ENCODE data around the gene NTPCR.
"Not testable (repeated sequence)": the region's sequence is repeated elsewhere in the genome, so short reads cannot be mapped to it uniquely, and the experiment has no call there.

The NTPCR gene

GRCh38 chr1:232987046-232987773 lies 36.8 kb downstream of the NTPCR start:
- no peak for DNase-seq

DNA sequence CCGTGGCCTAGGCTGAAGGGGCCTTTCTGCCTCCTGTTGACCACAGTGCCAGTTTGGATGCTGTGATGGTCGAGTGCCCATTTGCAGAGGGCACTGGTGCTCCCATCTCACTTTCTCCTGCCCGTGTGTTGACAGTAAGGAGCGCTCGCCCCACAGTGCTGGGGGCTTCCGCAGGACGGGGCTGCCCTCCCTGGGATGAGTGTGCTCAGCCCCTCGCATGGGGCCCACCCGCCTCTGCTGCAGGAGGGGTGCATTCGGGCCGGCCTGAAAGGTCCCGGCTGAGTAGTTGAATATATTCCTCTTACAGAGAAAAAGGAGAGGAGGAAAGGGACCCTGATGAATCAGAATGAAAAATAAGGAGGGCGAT lies 37.3 kb downstream of the NTPCR start:
- DNase-seq, result no peak

DNA sequence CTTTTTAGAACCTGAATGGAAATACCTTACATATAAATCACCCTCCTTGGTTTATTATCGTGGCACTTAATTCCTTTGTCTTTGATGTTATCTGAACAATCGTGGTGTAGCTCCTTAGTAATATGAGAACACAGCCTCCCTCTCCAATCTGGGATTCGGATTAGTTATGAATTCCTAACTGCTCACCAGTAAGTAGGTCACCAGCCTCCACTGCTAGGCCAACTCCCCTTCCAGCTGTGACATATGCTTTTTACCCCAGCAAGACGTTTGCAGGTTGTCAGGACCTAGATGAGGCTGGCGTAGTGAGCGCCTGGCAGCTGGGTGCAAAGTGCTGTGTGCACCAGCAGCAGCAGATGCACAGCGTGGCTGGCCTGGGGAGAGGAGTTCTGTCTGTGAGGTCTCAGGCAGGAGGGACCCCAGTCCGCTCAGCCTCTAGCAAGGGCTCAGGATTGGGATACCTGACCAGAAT lies 38.2 kb downstream of the NTPCR start:
- no peak for DNase-seq

GRCh38 chr1:232990176-232991128 lies 40.0 kb downstream of the NTPCR start:
- DNase-seq, result no peak

DNA sequence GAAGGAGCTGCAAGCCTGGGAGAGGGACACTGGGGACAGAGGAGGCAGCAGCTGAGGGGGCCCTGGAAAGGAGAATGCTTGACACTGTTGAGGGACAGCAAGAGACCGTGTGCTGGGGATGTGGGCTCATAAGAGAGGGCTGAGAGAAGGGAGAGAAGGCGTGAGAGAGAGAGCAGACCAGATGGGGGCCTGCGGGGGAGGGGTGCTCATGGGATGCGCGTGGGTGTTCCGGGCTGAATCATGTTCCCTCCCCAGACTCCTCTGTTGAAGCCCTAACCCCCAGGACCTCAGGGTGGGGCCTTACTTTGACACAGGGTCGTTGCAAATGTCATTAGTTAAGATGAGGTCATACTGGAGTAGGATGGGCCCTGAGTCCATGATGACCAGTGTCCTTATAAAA lies 40.8 kb downstream of the NTPCR start:
- DNase-seq, result no peak

- no peak for DNase-seq
These were observed 41.8 kb downstream of the NTPCR start for GRCh38 chr1:232992227-232992626.

GRCh38 chr1:232993555-232993954 lies 43.1 kb downstream of the NTPCR start:
- no peak for DNase-seq

DNA sequence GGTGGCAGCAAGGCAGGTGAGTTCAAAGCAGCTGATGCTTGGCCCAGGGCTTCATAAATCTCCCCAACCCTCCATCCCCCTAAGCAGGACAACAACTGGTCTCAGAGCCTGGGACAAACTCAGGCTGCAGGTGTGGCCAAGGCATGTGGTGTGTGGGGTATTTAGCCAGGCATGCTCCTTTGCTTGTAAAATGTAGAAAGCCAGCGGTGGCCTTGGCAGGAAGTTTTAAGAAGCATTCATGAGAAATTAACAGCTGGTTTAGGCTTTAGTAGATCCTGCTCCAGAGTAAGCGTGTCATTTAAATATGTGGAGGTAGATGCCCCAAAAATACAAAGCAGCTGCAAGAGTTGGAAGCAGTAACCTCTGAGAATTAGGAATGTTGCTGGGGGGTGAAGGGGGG lies 44.8 kb downstream of the NTPCR start:
- no peak for DNase-seq

DNA sequence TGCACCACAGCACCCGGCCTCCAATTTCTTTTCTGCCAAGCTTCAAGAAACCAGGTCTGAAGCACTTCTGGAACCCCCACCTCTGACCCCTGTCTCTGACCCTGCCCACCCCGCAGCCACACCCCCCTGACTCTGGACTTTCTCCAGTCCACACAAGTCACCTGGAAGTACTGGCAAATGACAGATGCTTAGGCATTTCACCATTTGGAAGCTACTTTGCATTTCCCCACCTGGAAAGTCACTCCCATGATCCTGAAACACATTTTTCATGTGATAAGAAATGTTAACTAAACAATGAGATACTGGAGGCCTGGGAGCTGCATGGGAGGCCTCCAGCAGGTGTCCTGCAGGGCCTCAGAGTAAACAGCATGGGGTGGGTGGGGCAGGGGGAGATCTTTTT lies 45.7 kb downstream of the NTPCR start:
- DNase-seq, result no peak

DNA sequence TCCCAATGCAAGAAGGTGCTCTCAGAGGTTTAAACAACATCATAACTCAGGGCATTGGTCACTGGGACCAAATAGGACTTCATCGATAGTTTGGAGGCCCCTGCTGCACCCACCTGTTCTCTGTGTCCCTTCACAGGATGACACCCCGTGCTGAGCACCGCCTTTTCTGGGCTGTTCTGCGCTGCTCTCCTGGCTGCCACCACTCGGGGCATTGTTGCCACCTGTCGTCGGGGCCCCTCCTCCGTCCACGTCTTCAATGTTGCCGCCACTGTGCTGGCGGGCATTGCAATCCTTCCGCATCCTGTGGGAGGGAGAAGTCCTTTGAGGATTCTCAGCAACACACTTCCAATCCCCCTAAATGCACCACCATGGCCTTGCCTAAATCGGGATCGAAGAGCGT lies 47.7 kb downstream of the NTPCR start:
- DNase-seq, result no peak

- no peak for DNase-seq
These were observed 48.2 kb downstream of the NTPCR start for GRCh38 chr1:232998646-232999045.

DNA sequence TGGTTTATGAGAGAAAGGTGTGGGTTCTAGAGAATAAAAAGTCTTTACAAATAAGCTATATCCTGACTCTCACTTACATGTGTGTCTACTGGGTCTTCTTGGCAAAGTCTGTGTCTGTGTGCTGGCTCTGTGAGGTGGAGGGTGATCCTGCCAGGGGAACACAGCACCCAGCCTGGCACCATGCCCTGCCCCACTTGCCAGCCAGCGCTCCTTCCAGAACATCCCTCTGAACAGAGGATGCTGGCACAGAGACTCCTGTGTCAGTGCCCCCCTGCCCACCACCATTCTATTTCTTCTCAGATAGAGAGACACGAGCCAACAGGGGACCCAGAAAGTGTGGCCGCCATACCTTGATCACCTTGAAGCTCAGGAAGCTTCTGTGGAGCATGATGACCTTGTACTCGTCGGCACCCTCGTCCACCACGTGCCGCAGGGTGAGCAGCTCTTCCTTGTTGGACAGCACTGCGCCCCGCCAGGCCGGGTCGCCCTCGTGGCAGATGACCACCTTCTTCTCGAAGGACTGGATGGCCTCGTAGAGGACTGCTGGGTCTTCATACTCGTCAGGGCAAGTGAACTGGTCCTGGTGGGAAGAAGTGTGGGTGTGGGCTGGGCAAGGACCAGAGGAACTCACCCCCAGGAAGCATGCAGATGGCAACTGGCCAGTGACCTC lies 49.7 kb downstream of the NTPCR start:
- DNase-seq, result no peak

- DNase-seq, result not testable (repeated sequence)
These were observed 53.2 kb downstream of the NTPCR start for GRCh38 chr1:233003638-233004037.

GRCh38 chr1:233004451-233004850 lies 54.0 kb downstream of the NTPCR start:
- DNase-seq, result no peak

- DNase-seq, result no peak
These were observed 54.7 kb downstream of the NTPCR start for GRCh38 chr1:233005156-233005555.

GRCh38 chr1:233005703-233006102 lies 55.3 kb downstream of the NTPCR start:
- no peak for DNase-seq

DNA sequence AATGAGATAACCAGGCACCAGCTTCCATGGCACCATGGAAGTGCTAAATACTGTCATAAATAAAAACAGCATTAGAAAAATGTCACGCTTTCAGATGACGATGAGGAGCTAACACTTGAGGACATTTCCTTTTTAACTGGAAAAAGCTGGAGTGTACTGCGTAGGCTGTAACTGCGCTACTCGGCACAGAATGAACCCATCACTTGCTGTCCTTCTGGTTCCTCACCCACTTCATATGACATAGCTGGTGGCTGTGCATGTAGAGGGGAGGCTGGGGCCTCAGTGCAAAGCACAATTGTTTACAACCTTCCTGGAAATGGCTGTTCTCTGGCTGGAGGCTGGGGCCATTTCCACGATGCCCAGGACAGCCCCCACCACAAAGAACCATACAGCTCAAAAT lies 55.7 kb downstream of the NTPCR start:
- DNase-seq, result no peak

GRCh38 chr1:233006541-233006973 lies 56.1 kb downstream of the NTPCR start:
- DNase-seq, result no peak

DNA sequence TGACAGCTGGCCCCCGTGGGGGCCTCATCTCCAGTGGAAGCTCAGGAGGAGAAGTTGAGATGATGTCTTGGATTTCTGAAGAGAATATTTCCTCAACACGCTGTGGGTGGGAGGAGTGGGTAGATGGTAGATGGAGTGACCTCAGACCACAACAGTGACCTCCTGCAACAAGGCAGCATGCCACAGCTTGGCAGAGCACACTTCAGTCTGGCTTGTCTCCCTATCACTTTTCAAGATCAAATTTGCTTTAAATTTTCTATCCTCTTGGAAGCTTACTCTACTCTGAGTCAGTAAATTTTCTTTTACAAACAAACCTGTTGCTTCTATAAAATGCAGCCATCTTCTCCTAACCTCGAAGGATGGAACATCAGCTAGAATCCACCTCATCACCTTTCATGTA lies 59.7 kb downstream of the NTPCR start:
- DNase-seq, result no peak

GRCh38 chr1:233012021-233012420 lies 61.6 kb downstream of the NTPCR start:
- DNase-seq, result no peak

DNA sequence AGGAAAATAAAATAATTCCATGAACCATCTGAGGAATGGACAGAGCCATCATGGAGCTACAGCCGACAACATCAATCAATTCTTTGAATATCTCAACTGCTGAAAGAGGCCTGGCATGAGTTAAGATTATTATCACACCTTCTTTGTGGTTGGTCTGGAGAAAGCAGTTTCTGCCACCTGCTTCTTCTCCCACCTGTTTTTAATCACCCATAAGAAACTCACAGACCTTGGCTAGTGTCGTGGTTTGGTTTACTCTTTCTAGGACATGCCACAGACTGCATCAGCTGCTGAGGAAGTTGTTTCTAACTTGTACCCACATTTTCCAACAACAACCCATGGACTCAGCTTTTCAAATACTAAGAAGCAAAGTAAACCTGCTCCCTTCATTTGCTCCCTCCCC lies 65.6 kb downstream of the NTPCR start:
- DNase-seq, result no peak

GRCh38 chr1:233016798-233017197 lies 66.4 kb downstream of the NTPCR start:
- DNase-seq, result no peak

- DNase-seq, result no peak
These were observed 68.7 kb downstream of the NTPCR start for GRCh38 chr1:233019083-233019482.

All from activated CD8-positive, alpha-beta memory T cell treated with anti-CD3 and anti-CD28 coated beads, Interleukin-2, amount 50 U/mL, for 4 hours (primary cell).